ENCODE data around the gene ZFP3. TPM values are rescaled to one million over a fixed set of nuclear protein-coding genes. Genes with fewer than 3 reads are reported as not detected.

The ZFP3 gene
- total and polyA plus RNA-seq, 2 donors (not counting 1 experiment from before 2014, with no cell fraction given), result 2.6 to 3.1 TPM

Other genes with a start within 250 kb of the ZFP3 start
- gene MINK1, start 245.1 kb upstream of the ZFP3 start, total RNA-seq, result 15.9 and 28.6 TPM in 2 replicates
- 27.2 and 35.6 TPM in 2 replicates for gene MINK1, start 245.1 kb upstream of the ZFP3 start, polyA plus RNA-seq
- gene C17orf107, start 178.9 kb upstream of the ZFP3 start, total RNA-seq, result 1.8 and 2.3 TPM in 2 replicates
- 0.34 and 0.67 TPM in 2 replicates for gene C17orf107, start 178.9 kb upstream of the ZFP3 start, polyA plus RNA-seq
- gene CHRNE, start 175.4 kb upstream of the ZFP3 start, total RNA-seq, result 0.51 and 0.66 TPM in 2 replicates
- 0.19 and 0.23 TPM in 2 replicates for gene CHRNE, start 175.4 kb upstream of the ZFP3 start, polyA plus RNA-seq
- gene GP1BA, start 146.2 kb upstream of the ZFP3 start, total RNA-seq, result not detected in 2 replicates
- gene GP1BA, start 146.2 kb upstream of the ZFP3 start, polyA plus RNA-seq, result not detected in 2 replicates
- gene SLC25A11, start 138.4 kb upstream of the ZFP3 start, total RNA-seq, result 50.3 and 59.3 TPM in 2 replicates
- 29.2 and 45.8 TPM in 2 replicates for gene SLC25A11, start 138.4 kb upstream of the ZFP3 start, polyA plus RNA-seq
- gene RNF167, start 138.2 kb upstream of the ZFP3 start, total RNA-seq, result 13.6 and 22.8 TPM in 2 replicates
- 52.6 and 83.5 TPM in 2 replicates for gene RNF167, start 138.2 kb upstream of the ZFP3 start, polyA plus RNA-seq
- 258 and 422 TPM in 2 replicates for gene PFN1, start 129.9 kb upstream of the ZFP3 start, total RNA-seq
- 870 and 1,199 TPM in 2 replicates for gene PFN1, start 129.9 kb upstream of the ZFP3 start, polyA plus RNA-seq
- gene ENO3, start 127.3 kb upstream of the ZFP3 start, total RNA-seq, result 1.8 and 4.3 TPM in 2 replicates
- 2.0 and 2.3 TPM in 2 replicates for gene ENO3, start 127.3 kb upstream of the ZFP3 start, polyA plus RNA-seq
- 42.9 and 62.8 TPM in 2 replicates for gene SPAG7, start 110.7 kb upstream of the ZFP3 start, total RNA-seq
- gene SPAG7, start 110.7 kb upstream of the ZFP3 start, polyA plus RNA-seq, result 80.8 and 83.0 TPM in 2 replicates
- gene CAMTA2, start 90.8 kb upstream of the ZFP3 start, total RNA-seq, result 8.5 and 18.3 TPM in 2 replicates
- 12.4 and 16.1 TPM in 2 replicates for gene CAMTA2, start 90.8 kb upstream of the ZFP3 start, polyA plus RNA-seq
- 0.26 and 0.33 TPM in 2 replicates for gene INCA1, start 80.9 kb upstream of the ZFP3 start, total RNA-seq
- gene INCA1, start 80.9 kb upstream of the ZFP3 start, polyA plus RNA-seq, result 0.28 and 0.38 TPM in 2 replicates
- 52.4 and 86.0 TPM in 2 replicates for gene KIF1C, start 80.5 kb upstream of the ZFP3 start, total RNA-seq
- gene KIF1C, start 80.5 kb upstream of the ZFP3 start, polyA plus RNA-seq, result 68.1 and 70.5 TPM in 2 replicates
- gene SLC52A1, start 43.0 kb upstream of the ZFP3 start, total RNA-seq, result 0.26 and 0.66 TPM in 2 replicates
- gene SLC52A1, start 43.0 kb upstream of the ZFP3 start, polyA plus RNA-seq, result not detected in 2 replicates
- gene ZNF232, start 33.4 kb downstream of the ZFP3 start, total RNA-seq, result 7.2 and 7.3 TPM in 2 replicates
- gene ZNF232, start 33.4 kb downstream of the ZFP3 start, polyA plus RNA-seq, result 4.2 and 4.6 TPM in 2 replicates
- not detected in 2 replicates for gene USP6, start 37.6 kb downstream of the ZFP3 start, total RNA-seq
- 0.01 TPM in 1 of 2 replicates, not detected in the other for gene USP6, start 37.6 kb downstream of the ZFP3 start, polyA plus RNA-seq
- gene ZNF594, start 113.4 kb downstream of the ZFP3 start, total RNA-seq, result 7.7 and 8.3 TPM in 2 replicates
- 1.7 and 2.9 TPM in 2 replicates for gene ZNF594, start 113.4 kb downstream of the ZFP3 start, polyA plus RNA-seq
- not detected in 2 replicates for gene SCIMP, start 156.4 kb downstream of the ZFP3 start, total RNA-seq
- gene SCIMP, start 156.4 kb downstream of the ZFP3 start, polyA plus RNA-seq, result not detected in 2 replicates
- 46.5 and 64.4 TPM in 2 replicates for gene RABEP1, start 203.8 kb downstream of the ZFP3 start, total RNA-seq
- gene RABEP1, start 203.8 kb downstream of the ZFP3 start, polyA plus RNA-seq, result 33.6 and 46.3 TPM in 2 replicates